ENCODE data around the gene SYT1.

- TF ChIP-seq CTCF (IDR thresholded peaks at IDR 0.05) (no peak), POLR2A (IDR thresholded peaks at IDR 0.05) (no peak), POLR2AphosphoS5 (IDR thresholded peaks at IDR 0.05) (no peak), EP300 (IDR thresholded peaks at IDR 0.05) (no peak)
Observed at GRCh38 chr12:79252358-79253075, 387.9 kb downstream of the SYT1 start.
